Heart left ventricle (tissue), 13 donors: Measurements from ENCODE around the gene DLGAP5.

ENCODE experiments used
- CTCF ChIP-seq, 12 donors: fragments of 200-600 bp; sonication (generic) in 4 of 12; IDR thresholded peaks; one replicate each; pipeline versions ENCODE4 v1.5.0 to v1.8.0; 2018 to 2022; ENCODE audit warnings: antibody characterized with exemption in 12 of 12, mild to moderate bottlenecking in 5 of 12
- POLR2A ChIP-seq, 2 donors: fragments of 450-650 bp; IDR thresholded peaks; one replicate each; pipeline ENCODE4 v1.6.1; 2017; ENCODE audit warnings: antibody characterized with exemption in 2 of 2, mild to moderate bottlenecking in 2 of 2, moderate library complexity in 2 of 2
- donor health status: ischemic (EF 13 %, LVEDD 7.1; RV severe dilation, severe dysfunction).
- donor health status: DM: no; HTN: yes; CAD: no.
- donor health status: DM: no; HTN: no; CAD: no.
- donor health status: ischemic (EF 25% LVEDD 6.9; RV normal size, moderate dysfunction).
- donor health status: ischemic (EF 25% LVEDD 5.7; RV mildly dilated, moderate dysfunction).
- donor health status: ischemic (EF 35%, LVEDD 5.7; RV mildly dilated, moderate dysfunction).
- donor health status: nonischemic (EF 11% LVEDD 7.7; RV severe dilation, severe dysfunction).
- donor health status: DM: yes; HTN: yes; CAD: no.
- donor health status: PGD.
- donor health status: ischemic (EF 29% LVEDD 5.4; RV normal size, mild dysfunction).
- donor health status: nonischemic (EF 23%, LVEDD 6.1; RV moderate dilation, normal function).

GRCh38 chr14:55212634-55213033 is 21.2 kb upstream of the DLGAP5 start:
- TF ChIP-seq CTCF (IDR thresholded peaks at IDR 0.05) = no peak
- TF ChIP-seq POLR2A (IDR thresholded peaks at IDR 0.05) = no peak
